Measurements from ENCODE around the gene ZNF155.
A peak's percentile ranks its signal among the peaks of the same experiment; 100 is the strongest.
"Not testable (repeated sequence)": the region's sequence is repeated elsewhere in the genome, so short reads cannot be mapped to it uniquely, and the experiment has no call there.

ZNF155 gene

GRCh38 chr19:43983912-43984686, at the start of gene ZNF155:
TSS of gene ZNF155 (plus strand) at chr19:43984188. CDS start at chr19:43988544, 4,356 bp downstream.
- DNase-seq: peak; percentile 86

GRCh38 chr19:43934985-43935708, 48.8 kb upstream of the ZNF155 start, which contains the start of gene ZNF45:
TSS of gene ZNF45 (minus strand) at chr19:43935282. CDS start at chr19:43922185, 13,097 bp downstream.
- peak; percentile 91 for DNase-seq

GRCh38 chr19:43936188-43936587, 47.8 kb upstream of the ZNF155 start:
- DNase-seq: peak; percentile 5

GRCh38 chr19:43939557-43940260, 44.3 kb upstream of the ZNF155 start:
- DNase-seq: no peak

GRCh38 chr19:43940719-43941118, 43.3 kb upstream of the ZNF155 start:
- DNase-seq: no peak

- no peak for DNase-seq
Observed at GRCh38 chr19:43941209-43941608, 42.8 kb upstream of the ZNF155 start.

- DNase-seq: not testable (repeated sequence)
Observed at GRCh38 chr19:43947412-43947811, 36.6 kb upstream of the ZNF155 start.

GRCh38 chr19:43949803-43950202, 34.2 kb upstream of the ZNF155 start:
- not testable (repeated sequence) for DNase-seq

- DNase-seq: peak; percentile 81
Observed at GRCh38 chr19:43950834-43951645, 32.9 kb upstream of the ZNF155 start, which contains the start of gene ZNF221. TSS of gene ZNF221 (plus strand) at chr19:43951228. CDS start at chr19:43962727, 11,499 bp downstream.

GRCh38 chr19:43956827-43957226, 27.2 kb upstream of the ZNF155 start:
- no peak for DNase-seq

- DNase-seq: no peak
Observed at GRCh38 chr19:43957891-43958290, 26.1 kb upstream of the ZNF155 start.

- DNase-seq: no peak
Observed at GRCh38 chr19:43960411-43960810, 23.6 kb upstream of the ZNF155 start.

- DNase-seq: no peak
Observed at GRCh38 chr19:43966079-43966694, 17.8 kb upstream of the ZNF155 start.

- no peak for DNase-seq
Observed at GRCh38 chr19:43976732-43977131, 7.3 kb upstream of the ZNF155 start.

- no peak for DNase-seq
Observed at GRCh38 chr19:43983544-43983911, 460 bp upstream of the ZNF155 start.

- DNase-seq: no peak
Observed at GRCh38 chr19:43984687-43985000, 656 bp downstream of the ZNF155 start.

GRCh38 chr19:43997631-43998290, 13.8 kb downstream of the ZNF155 start:
- no peak for DNase-seq

- no peak for DNase-seq
Observed at GRCh38 chr19:44002212-44002565, 18.2 kb downstream of the ZNF155 start.

- DNase-seq: peak; percentile 93
Observed at GRCh38 chr19:44002566-44003460, 18.8 kb downstream of the ZNF155 start, which contains the start of gene ZNF230. TSS of gene ZNF230 (plus strand) at chr19:44002957. CDS start at chr19:44007079, 4,122 bp downstream.

- peak; percentile 20 for DNase-seq
Observed at GRCh38 chr19:44003461-44004009, 19.5 kb downstream of the ZNF155 start.

Measured in CD4-positive, alpha-beta T cell treated with Interleukin-17A for 1 hour (primary cell).